ENCODE data around the gene WWC1. TPM values are rescaled to one million over a fixed set of nuclear protein-coding genes. Genes with fewer than 3 reads are reported as not detected.

WWC1 gene
- total RNA-seq, 1 experiment from 2014 or later = 52.8 TPM

- no peak for DNase-seq (ENCODE audit: low read depth)
Measured at GRCh38 chr5:168360521-168361285, 69.3 kb downstream of the WWC1 start.

- DNase-seq (ENCODE audit: low read depth) = no peak
Measured at GRCh38 chr5:168362097-168362885, 70.8 kb downstream of the WWC1 start.

- peak; percentile 98 for DNase-seq (ENCODE audit: low read depth)
Measured at GRCh38 chr5:168364151-168364661, 72.8 kb downstream of the WWC1 start.

GRCh38 chr5:168364750-168365550 lies 73.5 kb downstream of the WWC1 start:
- peak; percentile 56 for DNase-seq (ENCODE audit: low read depth)

- DNase-seq (ENCODE audit: low read depth) = no peak
Measured at GRCh38 chr5:168365581-168366081, 74.2 kb downstream of the WWC1 start.

- peak; percentile 98 for DNase-seq (ENCODE audit: low read depth)
Measured at GRCh38 chr5:168366116-168366515, 74.7 kb downstream of the WWC1 start.

GRCh38 chr5:168368854-168369253 lies 77.4 kb downstream of the WWC1 start:
- no peak for DNase-seq (ENCODE audit: low read depth)

GRCh38 chr5:168370831-168371230 lies 79.4 kb downstream of the WWC1 start:
- no peak for DNase-seq (ENCODE audit: low read depth)

GRCh38 chr5:168372356-168372946 lies 81.0 kb downstream of the WWC1 start:
- no peak for DNase-seq (ENCODE audit: low read depth)

- DNase-seq (ENCODE audit: low read depth) = no peak
Measured at GRCh38 chr5:168374532-168374931, 83.1 kb downstream of the WWC1 start.

GRCh38 chr5:168375214-168375613 lies 83.8 kb downstream of the WWC1 start:
- no peak for DNase-seq (ENCODE audit: low read depth)

GRCh38 chr5:168377525-168377924 lies 86.1 kb downstream of the WWC1 start:
- no peak for DNase-seq (ENCODE audit: low read depth)

GRCh38 chr5:168378741-168379140 lies 87.3 kb downstream of the WWC1 start:
- no peak for DNase-seq (ENCODE audit: low read depth)

- no peak for DNase-seq (ENCODE audit: low read depth)
Measured at GRCh38 chr5:168382421-168382820, 91.0 kb downstream of the WWC1 start.

GRCh38 chr5:168390491-168390890 lies 99.0 kb downstream of the WWC1 start:
- no peak for DNase-seq (ENCODE audit: low read depth)

GRCh38 chr5:168393773-168394172 lies 102.3 kb downstream of the WWC1 start:
- DNase-seq (ENCODE audit: low read depth) = no peak

GRCh38 chr5:168400429-168401220 lies 109.2 kb downstream of the WWC1 start:
- no peak for DNase-seq (ENCODE audit: low read depth)

- DNase-seq (ENCODE audit: low read depth) = no peak
Measured at GRCh38 chr5:168401226-168401625, 109.8 kb downstream of the WWC1 start.

- DNase-seq (ENCODE audit: low read depth) = no peak
Measured at GRCh38 chr5:168401880-168402279, 110.4 kb downstream of the WWC1 start.

- peak; percentile 94 for DNase-seq (ENCODE audit: low read depth)
Measured at GRCh38 chr5:168404365-168404764, 112.9 kb downstream of the WWC1 start.
